AG08396 (cell line): Measurements from ENCODE around the gene ZFHX3.

ENCODE experiments used
- DNase-seq: peaks from one replicate; pipeline ENCODE4 v3.0.0; 2012; ENCODE audit warnings: low spot score, mixed read lengths

The ZFHX3 gene

DNA sequence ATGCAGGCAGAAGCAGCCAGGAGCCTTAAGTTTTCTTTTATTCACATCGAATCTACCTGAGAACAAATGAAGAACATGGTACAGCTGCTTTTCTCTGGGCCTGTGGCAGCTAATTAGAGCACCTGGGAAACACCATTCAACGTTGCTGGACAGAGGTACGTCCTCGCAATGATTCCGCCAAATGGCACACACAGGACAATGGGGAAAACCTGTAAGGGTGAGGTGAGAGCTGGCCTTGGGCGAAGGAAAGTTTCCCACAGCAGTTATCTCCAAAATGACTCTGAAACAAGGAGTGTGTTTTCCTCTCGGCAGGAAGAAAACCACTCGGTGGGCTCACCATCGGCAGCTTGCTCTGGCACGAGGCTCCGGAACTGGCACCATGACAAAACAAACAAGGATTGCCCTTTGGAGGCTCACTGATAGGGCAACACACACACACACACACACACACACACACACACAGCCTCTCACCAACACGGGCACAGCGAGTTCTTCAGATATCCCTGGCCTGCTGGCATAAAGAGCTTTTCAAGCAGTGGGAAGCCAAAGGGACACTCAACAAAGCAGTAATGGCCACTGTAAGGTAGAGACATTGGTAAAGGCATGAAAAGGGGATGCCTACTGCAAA lies 73.7 kb downstream of the ZFHX3 start:
- no peak for DNase-seq

GRCh38 chr16:72972878-72973571 lies 74.9 kb downstream of the ZFHX3 start:
- DNase-seq = no peak

GRCh38 chr16:72971370-72971769 lies 76.6 kb downstream of the ZFHX3 start:
- DNase-seq = no peak

DNA sequence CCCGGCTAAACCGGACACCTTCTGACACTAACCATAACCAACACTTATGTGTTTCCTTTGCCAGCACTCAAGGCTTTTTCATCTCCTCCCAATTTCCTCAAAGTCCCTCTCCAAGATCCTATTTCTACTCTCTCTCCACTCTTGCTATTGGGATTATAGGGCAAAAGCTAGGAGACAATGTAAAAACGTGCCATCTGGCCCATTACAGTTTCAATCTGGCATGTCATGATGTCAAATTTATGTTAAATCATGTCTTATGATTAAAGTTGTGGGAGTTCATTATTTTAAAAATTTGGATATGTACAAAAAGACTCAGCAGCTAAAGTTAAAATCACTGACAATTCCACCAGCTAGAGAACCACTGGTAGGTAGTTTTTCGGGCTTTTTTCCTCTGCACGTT lies 77.3 kb downstream of the ZFHX3 start:
- DNase-seq = no peak

DNA sequence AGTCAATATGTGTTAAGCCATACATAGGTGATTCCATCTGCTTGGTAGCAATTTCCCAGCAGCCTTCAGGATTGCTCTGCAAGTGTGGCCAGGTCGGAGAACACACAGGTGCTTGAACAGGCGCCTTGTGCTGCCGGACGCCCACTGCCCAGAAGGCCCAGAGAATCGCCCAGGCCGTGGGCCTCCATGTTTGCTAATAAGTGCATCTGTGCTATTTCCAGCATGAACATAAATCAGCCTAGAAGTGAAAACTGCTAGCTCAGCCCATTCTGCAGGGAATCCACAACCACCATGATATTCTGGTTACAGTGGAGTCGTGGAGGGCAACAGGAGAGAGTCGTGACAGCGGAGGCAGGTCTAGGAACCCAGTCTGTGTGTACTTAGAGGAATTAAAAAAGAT lies 78.1 kb downstream of the ZFHX3 start:
- DNase-seq = no peak

DNA sequence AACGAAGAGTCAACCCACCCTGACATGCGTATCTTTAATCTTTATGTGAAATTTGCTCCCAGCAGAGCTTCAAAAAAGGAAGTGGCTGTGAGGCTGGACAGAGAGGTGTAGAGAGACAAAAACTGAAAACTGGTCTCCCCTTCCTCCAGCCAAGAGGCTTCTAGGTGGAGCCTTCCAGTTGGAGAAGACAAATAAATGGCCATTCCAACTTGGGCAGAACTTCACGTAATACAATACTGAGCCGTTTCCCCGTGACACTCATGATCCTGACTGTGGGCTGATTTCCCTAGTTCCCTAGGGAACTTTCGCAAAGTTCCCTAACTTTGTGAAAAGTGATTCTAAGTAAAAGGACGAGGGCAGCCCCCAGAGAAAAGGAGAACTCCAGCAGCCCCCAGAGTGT lies 78.8 kb downstream of the ZFHX3 start:
- no peak for DNase-seq

DNA sequence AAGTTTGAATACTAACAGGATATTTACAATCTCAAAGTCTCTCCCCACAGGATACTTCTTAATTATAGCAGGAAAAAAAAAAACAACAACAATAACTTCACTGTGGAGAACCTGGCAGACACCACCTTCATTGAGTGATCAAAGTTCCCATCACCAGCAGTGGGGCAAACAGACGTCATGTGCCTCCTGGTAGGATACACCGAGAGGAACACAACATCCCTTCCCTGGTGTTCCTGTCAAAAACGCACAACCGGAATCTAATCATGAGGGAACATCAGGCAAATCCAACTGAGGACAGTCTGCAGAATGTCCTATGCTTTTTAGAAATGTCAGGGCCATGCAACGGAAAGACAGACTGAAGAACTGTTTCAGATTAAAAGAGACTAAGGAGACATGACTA lies 80.0 kb downstream of the ZFHX3 start:
- no peak for DNase-seq

GRCh38 chr16:72963533-72964315 lies 84.2 kb downstream of the ZFHX3 start:
- no peak for DNase-seq

DNA sequence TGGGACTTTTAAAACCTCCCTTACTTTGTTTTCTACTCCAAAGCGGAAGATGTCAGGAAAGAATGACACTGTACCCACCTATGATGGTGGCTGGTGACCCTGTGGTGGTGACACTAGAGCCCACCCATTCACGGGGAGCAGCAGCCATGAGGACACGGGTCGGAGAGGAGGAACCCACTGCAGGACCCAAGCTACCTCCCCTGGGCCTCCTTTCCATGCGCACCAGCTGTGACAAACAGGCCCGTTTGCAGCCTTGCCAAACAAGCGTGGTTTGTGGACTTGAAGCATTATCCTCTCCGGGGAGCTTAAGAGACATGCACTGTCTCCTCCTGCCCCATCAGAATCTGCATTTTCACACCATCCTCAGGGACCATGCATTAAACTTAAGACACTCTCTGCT lies 85.6 kb downstream of the ZFHX3 start:
- DNase-seq = no peak

- DNase-seq = no peak
Measured at GRCh38 chr16:72961863-72962262, 86.1 kb downstream of the ZFHX3 start.

GRCh38 chr16:72961115-72961832 lies 86.7 kb downstream of the ZFHX3 start:
- DNase-seq = peak; percentile 55

- no peak for DNase-seq
Measured at GRCh38 chr16:72960101-72960500, 87.8 kb downstream of the ZFHX3 start.

DNA sequence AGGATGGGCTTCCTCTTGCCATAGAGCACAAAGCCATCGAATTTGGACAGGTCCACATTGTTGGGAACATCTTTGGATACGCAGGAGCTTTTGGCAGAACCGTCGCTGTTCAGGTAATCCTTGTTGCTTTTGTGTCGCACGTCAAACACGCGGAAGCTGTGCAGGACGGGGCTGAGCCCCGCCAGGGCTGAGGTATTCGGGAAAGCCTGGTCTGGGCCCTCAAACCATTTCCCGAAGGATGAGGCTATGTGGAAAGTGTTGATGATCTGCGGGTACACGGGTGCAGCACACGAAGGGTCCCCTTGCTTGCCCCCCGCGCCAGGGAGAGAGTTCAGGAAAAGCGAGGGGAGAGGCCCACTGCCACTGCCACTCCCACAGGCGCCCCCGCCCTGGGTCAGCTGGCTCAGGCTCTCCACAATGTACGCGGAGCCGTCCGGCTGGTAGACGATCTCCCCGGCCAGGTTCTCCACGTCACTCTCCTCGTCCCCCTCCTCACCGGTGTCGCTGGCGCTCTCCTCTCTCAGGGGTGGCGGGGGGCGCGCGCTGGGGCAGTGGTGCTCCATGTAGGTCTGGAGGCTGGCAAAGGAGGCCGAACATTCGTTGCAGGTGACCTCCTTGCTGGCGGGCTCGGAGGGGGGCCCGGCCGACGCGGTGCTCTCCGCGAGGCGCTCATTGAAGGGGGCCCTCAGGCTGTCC lies 88.5 kb downstream of the ZFHX3 start:
- DNase-seq = no peak

DNA sequence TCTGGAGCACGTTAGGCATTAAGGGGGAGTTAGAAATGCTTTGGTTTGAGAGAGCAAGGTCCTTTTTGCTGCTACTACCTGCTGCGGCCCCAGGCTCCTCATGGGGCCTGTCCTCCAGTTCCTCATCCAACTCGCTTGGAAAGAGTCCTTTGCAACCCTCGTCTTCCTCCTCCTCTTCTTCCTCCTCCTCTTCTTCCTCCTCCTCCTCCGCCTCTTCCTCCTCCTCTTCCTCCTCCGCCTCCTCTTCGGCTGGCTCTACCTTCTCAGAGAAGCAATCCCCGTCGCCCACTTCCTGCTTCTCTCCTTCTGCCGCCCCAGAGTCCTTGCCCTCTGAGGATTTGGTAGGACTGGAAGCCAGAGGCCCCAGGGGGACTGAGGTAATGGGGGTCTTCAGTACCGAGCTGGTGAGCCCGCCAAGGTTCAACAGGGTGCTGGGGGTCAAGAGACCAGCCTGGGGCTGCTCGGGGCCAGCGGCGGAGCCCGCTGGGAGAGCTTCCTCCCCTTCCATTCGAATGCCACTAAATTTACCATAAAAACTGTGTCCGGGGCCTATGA lies 89.3 kb downstream of the ZFHX3 start:
- no peak for DNase-seq

GRCh38 chr16:72957303-72958277 lies 90.3 kb downstream of the ZFHX3 start:
- DNase-seq = no peak

DNA sequence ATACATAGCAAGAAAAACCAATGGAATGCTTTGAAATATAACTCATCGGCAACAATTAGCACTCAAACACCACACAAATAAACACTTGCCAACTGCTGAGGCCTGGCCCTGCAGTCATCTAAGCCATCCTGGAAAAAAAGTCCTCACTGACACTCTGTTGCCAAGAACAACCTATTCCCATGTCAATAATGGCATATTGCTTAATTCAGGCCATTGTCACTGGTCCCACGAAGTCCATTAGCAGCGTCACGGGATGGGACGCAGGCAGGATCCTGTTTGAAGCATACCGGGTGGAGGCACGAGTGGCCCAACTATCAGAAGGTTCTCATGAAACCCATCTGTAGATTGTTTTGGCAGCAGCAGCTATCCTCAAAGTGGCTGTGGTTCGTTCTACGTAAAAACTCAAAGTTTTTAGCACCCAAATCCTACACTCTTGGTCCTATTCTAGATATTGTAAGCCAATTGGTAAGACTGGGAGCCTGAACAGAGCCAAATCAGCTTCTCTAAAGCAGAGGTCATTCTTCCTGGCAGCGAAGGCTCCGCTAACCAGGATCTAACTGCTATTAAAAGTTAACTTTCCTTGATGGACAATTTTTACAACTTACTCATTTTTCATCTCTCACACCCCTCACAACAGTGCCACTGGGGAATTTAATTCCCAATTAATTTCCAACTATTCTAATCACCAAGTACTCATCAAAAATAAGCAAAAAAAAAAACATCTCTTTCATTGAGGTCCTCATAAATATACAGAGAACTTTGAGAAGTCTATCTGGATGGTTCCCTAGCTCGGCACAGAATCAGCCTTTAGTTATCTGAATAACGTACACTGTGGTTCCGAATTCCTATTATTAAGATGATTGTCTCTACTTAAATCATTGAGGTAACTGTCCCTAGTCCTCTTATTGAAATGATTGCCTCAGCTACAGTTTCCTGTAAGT lies 91.5 kb downstream of the ZFHX3 start:
- no peak for DNase-seq

- DNase-seq = peak; percentile 74
Measured at GRCh38 chr16:72952811-72953271, 95.1 kb downstream of the ZFHX3 start.

DNA sequence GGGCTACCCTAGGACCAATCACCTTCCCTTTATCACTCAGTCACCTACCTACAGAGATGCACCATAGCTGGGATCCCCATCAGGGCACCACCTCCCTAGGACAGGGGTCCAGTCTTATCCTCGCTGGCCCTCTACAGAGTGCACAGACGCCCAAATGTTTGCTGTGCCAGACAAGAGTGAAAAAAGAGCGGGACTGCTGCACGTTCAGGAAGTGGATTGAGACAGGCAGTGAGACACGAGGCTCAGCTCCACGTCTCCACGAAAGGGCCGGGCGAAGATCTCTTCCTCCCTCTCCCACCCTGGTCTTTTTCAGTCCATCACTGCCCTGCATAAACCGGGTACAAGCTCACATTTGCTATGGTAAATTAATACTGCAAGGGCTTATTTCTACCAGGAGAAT lies 95.5 kb downstream of the ZFHX3 start:
- DNase-seq = no peak

- DNase-seq = no peak
Measured at GRCh38 chr16:72951916-72952315, 96.0 kb downstream of the ZFHX3 start.
